Activated CD4-positive, CD25-positive, alpha-beta regulatory T cell (primary cell): ENCODE results near the gene CCNI2.
"Not testable (repeated sequence)": the region's sequence is repeated elsewhere in the genome, so short reads cannot be mapped to it uniquely, and the experiment has no call there.

Experiments
- DNase-seq, 4 experiments: peaks; one replicate each; lab custom pipeline; 2025; lab: John Stamatoyannopoulos, UW

The CCNI2 gene

DNA sequence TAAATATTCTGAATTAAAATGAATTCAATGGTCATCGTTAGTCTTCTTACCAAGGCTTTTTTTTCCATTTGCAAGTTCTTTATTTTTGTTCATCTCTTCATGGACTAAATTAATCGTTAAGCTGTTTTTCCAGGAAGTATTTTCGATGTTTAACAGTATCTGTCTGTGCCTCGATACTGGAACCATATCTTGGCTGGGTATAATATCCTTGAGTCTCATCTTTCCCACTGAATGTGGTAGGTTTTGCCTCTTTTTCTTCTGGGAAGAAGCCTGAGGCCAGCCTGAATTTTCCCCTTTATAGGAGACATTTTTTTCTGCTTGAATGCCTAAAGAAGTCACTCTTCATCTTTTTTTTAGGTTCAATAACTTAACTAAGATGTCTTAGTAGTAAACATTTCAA is 33.8 kb downstream of the CCNI2 start:
- no peak for DNase-seq

DNA sequence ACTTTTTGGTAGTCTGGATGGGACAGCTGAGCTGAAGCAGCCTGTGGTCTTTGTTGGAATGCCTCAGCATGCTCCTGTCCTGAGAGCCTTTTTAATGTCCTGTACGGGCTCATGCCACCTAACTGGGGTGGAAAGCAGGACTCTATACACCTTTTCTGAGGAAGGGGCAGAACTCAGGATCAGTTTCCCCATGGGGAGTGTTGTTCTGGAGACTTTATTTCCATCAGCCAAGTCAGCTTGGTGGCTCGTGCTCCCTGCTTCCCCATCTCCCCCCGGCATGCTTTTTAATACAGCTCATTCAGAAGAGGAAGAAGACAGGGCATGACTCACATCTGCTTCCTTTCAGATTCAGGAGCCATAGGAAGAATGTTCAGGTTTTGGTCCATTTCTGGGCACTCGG is 34.9 kb downstream of the CCNI2 start:
- DNase-seq: no peak

DNA sequence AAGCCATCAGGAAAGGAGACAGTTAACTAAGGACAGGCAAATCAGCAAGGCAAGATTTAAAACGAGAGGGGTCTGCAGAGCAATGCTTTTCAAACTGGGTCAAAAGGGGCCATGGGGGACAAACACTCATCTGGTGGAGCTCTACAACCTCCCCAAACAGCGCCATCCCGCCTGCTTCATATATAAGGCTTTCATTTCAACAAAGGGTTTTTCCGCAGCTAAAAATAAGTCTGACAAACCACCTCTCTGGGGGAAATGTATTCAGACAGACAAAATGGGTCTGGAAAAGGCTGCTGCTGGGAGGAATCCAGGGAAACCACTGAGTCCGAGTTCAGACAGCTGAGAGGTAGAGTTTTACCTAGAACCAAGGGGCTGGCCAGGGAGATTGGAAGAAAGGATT is 38.1 kb downstream of the CCNI2 start:
- no peak for DNase-seq

DNA sequence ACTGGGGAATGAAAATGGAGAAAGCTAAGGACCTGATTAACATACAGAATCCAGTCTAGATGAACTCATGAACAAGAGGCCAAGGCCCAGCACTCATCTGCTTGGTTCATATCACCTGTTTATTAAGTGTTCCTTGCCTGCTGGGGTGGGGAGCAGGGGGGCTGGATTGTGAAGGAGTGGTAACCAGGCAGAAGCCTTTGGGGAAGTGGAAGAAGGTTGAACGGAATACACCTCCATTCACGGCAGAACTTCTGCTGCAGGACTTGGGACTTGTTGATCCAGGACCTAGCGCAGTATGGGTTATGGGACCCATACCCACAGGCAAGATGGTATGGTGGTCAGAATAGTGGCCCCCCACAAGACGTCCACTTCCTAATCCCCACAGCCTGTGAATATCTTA is 38.6 kb downstream of the CCNI2 start:
- DNase-seq: no peak

DNA sequence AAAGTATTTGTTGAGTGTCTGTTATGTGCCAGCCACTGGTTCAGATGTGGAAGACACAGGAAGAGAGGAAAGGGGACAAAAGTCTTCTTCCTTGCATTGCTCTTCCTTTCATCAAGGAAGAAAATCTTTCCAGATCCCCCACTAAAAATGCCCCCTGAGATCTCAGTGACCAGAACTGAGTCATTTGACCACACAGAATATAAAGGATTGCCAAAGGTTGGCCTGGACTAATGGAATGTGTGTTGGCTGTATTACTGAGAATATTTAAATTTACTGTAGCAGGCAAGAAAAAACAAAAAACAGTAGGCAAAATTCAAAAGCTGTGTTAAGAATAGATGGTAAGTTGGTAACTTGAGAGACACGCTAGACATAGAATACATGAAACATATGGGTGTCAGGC is 39.9 kb downstream of the CCNI2 start:
- DNase-seq: no peak

DNA sequence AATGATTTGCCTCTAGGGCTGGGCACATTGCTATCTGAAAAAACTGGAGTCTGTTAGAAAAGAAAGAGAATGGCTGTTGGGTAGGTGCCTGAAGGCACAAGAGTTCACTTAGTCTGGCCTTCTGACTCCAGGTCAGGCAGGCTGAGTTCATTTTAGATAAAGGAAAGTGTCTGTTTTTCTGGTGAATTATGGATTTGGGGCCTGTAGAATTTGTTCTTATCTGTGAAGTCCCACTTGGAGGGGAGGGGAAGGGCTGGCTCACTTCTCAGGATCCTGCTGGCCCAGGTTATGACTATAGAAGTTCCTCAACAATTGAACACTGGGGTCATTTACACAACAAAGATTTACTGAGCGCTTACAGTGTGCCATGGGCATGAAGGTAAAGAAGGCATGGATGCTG is 41.3 kb downstream of the CCNI2 start:
- no peak for DNase-seq

DNA sequence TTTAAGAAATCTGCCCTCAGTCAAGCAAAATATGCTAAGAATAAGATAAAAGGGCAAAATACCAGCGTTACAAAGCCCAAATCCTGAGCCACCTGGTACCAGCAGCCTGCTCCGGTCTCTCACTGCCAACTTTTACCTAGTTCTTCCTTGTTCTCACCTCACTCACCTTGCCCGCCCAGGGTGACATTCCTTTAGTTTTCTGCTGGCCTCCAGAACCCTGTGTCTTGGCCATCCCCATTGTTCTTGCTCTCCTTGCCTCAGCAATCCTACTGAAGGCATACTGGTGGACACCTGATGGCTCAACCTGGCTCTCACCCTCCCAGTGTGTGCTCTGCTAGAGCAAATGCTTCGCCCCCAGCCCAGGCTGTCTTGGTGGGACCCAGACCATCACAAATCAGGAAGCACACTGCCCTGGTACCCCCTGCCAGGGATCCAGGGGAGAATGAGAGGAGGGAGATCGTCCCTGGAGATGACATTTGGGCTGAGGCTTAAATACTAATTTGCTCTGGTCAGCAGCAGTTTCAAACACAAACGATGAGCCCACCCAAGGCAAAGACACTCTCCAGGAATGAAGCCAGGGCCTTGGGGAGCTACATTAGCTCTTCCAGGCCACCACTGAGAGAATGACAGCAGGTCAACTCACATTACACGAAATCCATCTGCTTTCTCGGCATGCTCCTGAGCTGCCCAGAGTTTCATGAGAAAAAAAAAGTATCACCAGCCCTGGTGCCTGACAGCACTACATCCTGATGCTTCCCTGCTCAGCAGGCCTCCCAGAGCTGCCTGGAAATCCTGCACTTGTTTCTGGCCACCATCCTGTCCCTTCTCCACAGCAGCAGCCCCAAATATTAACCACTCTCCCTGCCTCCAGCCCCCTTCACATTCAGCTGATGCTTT is 42.0 kb downstream of the CCNI2 start:
- DNase-seq: no peak

DNA sequence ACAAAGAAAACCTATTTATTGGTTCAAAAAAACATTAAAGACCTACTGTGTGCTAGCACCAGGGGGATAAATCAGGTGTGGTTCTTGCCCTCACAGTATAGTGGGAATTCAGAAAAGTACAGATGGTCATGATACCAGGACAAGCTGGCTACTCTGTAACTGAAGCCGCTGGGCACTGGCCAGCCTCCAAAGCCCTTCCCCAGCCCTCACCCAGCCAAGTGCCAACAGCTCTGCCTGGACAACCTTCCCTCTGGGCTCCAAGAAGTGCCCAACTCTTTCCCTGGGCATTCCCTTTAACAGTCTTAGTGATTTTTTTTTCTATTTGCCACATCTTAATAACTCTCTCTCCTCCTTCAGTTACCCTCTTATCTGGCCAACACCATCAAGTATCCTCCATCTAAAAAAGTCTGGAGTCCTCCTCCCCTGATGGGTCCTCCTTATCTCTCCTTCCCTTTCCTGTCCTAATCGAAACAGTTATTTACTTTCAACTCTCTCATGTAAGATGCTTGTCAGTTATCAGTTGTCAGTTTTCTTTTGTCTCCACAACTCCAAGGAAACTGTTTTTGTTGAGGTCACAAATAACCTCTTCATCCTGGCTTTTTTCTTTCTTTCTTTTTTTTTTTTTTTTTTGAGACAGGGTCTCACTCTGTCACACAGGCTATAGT is 43.1 kb downstream of the CCNI2 start:
- no peak for DNase-seq

DNA sequence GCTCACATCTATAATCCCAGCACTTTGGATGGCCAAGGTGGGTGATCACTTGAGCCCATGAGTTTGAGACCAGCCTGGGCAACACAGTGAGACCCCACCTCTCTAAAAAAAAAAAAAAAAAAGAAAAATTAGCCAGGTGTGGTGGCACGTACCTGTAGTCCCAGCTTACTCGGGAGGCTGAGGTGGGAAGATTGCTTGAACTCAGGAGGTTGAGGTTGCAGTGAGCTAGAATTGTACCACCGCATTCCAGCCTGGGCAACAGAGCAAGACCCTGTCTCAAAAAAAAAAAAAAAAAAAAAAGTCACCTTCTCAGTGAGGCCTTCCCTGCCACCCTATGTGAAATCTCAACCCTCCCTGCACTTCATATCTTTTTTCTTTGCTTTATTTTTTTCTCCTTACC is 43.8 kb downstream of the CCNI2 start:
- DNase-seq: no peak

DNA sequence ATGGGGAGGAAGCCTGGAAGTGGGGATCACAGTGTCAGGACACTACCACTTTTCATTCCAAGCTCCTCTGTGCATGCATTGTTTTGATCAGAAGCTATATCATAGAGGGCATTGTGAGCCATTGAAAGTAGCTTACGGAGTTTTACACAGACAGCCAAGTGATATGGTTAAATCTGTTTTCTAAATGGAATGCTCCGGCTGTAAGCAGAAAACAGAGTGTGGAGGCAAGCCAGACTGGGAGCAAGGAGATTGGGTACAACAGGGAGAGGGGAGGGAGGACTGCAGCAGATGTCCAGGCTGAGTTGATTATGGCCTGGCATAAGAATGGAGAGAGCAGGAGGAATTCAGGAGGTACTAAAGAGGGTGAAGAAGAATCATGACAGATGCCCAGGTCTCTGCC is 50.4 kb downstream of the CCNI2 start:
- DNase-seq: no peak

DNA sequence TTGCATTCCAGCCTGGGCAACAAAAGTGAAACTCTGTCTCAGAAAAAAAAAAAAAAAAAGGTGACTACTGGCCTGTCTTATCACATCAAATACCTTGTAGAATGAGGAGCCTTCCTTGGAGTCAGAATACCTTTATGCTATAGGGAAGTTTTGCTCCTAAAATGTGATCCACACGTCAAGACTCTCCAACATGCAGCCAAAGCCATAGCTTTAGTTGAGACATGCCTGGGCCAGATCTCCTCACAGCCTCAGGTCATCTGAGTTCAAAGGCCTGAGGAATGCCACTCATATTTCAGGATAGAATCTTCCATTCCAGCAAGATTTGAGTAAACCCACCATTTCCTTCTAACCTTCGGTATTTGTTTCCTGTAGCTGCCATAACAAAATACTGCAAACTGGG is 52.2 kb downstream of the CCNI2 start:
- DNase-seq: no peak

DNA sequence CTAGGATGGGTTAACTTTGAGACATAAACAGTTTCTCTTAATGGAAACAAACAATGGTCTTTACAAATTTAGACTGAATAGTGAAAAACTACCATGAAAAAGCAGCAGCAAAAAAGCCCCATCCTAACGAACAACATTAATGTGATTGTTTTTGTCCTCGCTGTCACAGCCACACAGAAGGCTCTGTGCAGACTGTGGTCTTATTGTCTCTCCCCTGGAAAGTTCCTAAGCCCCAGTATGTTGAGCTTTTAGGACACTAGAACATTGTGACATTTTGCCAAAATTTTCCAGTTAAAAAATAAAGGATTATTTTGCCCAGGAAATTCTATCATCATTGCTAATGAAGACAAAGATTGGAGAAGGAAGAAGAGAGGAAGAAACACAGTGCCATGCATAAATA is 53.3 kb downstream of the CCNI2 start:
- no peak for DNase-seq

DNA sequence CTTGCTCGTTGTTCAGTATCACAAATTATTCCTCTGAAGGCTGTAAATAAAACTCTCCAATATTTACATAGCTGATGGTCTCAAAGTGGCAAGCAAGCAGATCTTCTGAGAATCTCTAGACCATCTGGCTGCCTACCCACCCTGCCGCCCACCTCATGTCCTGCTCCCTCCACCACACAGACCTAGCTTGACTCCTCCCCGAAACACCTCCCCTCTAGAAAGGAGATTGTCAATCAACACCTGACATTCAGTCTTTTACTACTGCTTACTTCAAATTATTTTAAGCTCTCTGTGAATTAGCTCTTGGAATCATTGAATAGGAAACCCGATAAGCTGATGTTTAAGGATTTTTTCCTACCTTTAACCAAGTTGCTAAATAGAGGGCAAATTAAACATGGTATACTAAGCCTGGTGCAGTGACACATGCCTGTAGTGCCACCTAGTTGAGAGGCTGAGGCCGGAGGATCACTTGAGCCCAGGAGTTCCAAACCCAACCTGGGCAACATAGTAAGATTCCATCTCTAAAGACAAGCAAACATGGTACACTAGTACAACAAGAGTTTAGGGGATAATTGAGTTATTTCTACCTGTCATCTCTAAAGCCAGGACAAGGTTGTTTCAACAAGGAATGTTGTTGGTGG is 54.9 kb downstream of the CCNI2 start:
- DNase-seq: no peak

DNA sequence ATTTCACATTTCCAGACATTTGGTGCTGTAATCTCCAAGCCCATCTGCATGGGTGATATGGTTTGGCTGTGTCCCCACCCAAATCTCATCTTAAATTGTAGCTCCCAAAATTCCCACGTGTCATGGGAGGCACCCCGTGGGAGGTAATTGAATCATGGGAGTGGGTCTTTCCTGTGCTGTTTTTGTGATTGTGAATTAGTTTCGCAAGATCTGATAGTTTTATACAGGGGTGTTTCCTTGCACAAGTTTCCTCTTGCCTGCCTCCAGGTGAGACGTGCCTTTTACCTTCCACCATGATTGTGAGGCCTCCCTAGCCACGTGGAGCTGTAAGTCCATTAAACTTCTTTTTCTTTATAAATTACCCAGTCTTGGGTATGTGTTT is 55.5 kb downstream of the CCNI2 start:
- DNase-seq: not testable (repeated sequence)
